ENCODE measurements around the gene CLMN.

- TF ChIP-seq CTCF (IDR thresholded peaks at IDR 0.05) (no peak), EZH2 (IDR thresholded peaks at IDR 0.05; ENCODE audit: borderline replicate concordance, insufficient read depth, low read depth, low read length, poor library complexity, severe bottlenecking) (no peak)
Observed at GRCh38 chr14:95183082-95183481, 136.6 kb downstream of the CLMN start.
